22Rv1 (cell line): ENCODE results near the gene PARP3.

Experiments
- H3K27ac ChIP-seq: fragments of 450-650 bp; 2 replicates; pipeline ENCODE4 v1.5.1; 2017
- ZFX ChIP-seq: fragments of 450-650 bp; IDR thresholded peaks from 2 replicates; pipeline ENCODE4 v1.6.1; 2017; ENCODE audit warnings: antibody characterized with exemption, borderline replicate concordance
- TF ChIP-seq, protein P1 (sequence below): fragments of 450-650 bp; IDR thresholded peaks from 2 replicates; pipeline ENCODE4 v1.5.1; 2017; ENCODE audit warnings: mild to moderate bottlenecking

PARP3 gene

DNA sequence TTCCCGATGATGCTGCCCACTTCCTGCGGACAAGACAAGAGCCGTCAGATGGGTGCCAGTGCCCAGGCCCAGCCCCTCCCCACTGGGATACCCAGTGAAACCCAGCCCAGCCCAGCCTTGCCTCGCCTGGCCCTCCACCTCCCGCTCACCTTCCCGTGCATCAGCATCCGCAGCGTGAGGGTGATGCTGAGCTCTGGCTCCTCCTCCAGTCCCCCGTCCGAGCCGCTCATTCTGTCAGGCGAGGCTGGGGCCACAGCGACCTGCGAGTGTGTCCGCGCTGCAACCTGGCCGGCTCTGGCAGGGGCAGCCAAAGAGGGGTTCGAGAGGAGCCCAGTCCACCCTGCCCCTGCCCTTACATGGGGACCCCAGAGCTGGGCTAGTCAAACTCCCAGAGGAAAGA, 18.8 kb downstream of the PARP3 start:
- no peak overlapping the region for H3K27ac ChIP-seq
- TF ChIP-seq, protein P1, sequence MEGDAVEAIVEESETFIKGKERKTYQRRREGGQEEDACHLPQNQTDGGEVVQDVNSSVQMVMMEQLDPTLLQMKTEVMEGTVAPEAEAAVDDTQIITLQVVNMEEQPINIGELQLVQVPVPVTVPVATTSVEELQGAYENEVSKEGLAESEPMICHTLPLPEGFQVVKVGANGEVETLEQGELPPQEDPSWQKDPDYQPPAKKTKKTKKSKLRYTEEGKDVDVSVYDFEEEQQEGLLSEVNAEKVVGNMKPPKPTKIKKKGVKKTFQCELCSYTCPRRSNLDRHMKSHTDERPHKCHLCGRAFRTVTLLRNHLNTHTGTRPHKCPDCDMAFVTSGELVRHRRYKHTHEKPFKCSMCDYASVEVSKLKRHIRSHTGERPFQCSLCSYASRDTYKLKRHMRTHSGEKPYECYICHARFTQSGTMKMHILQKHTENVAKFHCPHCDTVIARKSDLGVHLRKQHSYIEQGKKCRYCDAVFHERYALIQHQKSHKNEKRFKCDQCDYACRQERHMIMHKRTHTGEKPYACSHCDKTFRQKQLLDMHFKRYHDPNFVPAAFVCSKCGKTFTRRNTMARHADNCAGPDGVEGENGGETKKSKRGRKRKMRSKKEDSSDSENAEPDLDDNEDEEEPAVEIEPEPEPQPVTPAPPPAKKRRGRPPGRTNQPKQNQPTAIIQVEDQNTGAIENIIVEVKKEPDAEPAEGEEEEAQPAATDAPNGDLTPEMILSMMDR = no peak
- TF ChIP-seq ZFX = no peak

- TF ChIP-seq, protein P1 = no peak
- no peak for TF ChIP-seq ZFX
- H3K27ac ChIP-seq = no peak overlapping the region
These were observed 19.7 kb downstream of the PARP3 start for GRCh38 chr3:51961602-51962569.

- no peak for TF ChIP-seq ZFX
- TF ChIP-seq, protein P1 = no peak
- no peak overlapping the region for H3K27ac ChIP-seq
These were observed 20.8 kb downstream of the PARP3 start for GRCh38 chr3:51962854-51963530.

GRCh38 chr3:51963951-51964451, 21.8 kb downstream of the PARP3 start:
- H3K27ac ChIP-seq = no peak overlapping the region
- TF ChIP-seq, protein P1 = no peak
- no peak for TF ChIP-seq ZFX

GRCh38 chr3:51964521-51964920, 22.4 kb downstream of the PARP3 start:
- no peak for TF ChIP-seq ZFX
- TF ChIP-seq, protein P1 = no peak
- no peak overlapping the region for H3K27ac ChIP-seq

DNA sequence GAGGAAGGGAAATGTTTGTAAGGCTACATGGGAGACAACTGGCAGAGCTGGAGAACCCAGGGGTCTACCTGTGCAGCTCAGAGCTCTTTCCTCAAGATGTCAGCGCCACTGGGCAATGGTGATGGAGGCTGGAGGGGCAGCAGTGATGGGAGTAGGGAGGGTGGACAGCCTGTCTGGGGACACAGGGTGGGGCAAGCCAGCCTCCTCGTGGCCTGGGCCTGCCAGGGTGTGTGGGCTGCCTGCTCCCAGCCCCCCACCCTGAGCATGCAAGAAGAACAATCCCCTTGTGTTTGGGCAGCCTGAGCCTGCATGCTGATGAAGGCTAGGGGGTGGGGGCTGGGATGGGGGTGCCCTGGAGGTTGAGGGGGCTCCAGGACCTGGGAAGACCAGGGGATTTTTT, 23.9 kb downstream of the PARP3 start:
- H3K27ac ChIP-seq = no peak overlapping the region
- TF ChIP-seq, protein P1 = no peak
- TF ChIP-seq ZFX = no peak

DNA sequence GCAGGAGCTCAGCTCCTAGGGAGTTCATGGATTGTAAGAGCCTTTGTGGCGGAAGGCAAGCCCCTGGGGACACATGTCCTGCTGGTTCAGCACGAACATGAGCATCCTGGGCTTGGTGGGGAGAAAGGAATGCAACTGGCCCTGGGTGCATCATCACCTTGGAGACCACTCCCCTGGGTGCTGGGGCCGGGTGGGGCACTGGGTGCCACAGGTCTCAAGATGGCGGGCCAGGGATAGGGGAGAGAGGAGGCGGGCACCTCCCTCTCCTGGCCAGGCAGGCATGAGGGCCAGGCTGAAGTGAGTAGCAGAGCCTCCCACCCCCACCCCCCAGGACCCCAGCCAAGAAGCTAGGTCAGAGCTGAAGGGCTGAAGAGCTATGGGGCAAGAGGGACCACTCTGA, 24.3 kb downstream of the PARP3 start:
- TF ChIP-seq, protein P1 = no peak
- TF ChIP-seq ZFX = no peak
- H3K27ac ChIP-seq = peak overlapping the region; percentile 97
